Dedifferentiated amniotic fluid mesenchymal stem cell (primary cell): ENCODE measurements around the gene ARHGAP32.
"Not testable (repeated sequence)": the region's sequence is repeated elsewhere in the genome, so short reads cannot be mapped to it uniquely, and the experiment has no call there.

Experiments used
- DNase-seq: peaks from one replicate; pipeline ENCODE4 v3.0.0-alpha.2; 2016; ENCODE audit errors: extremely low spot score

ARHGAP32 gene

GRCh38 chr11:128933481-128934178, 258.5 kb downstream of the ARHGAP32 start:
- no peak for DNase-seq

- DNase-seq = no peak
These were observed 260.5 kb downstream of the ARHGAP32 start for GRCh38 chr11:128931668-128932067.

- DNase-seq = no peak
These were observed 261.1 kb downstream of the ARHGAP32 start for GRCh38 chr11:128931066-128931465.

- DNase-seq = no peak
These were observed 262.1 kb downstream of the ARHGAP32 start for GRCh38 chr11:128929991-128930390.

GRCh38 chr11:128929468-128929867, 262.7 kb downstream of the ARHGAP32 start:
- no peak for DNase-seq

GRCh38 chr11:128928400-128928799, 263.7 kb downstream of the ARHGAP32 start:
- no peak for DNase-seq

GRCh38 chr11:128927683-128928336, 264.3 kb downstream of the ARHGAP32 start:
- no peak for DNase-seq

GRCh38 chr11:128927108-128927461, 265.0 kb downstream of the ARHGAP32 start:
- no peak for DNase-seq

- DNase-seq = no peak
These were observed 265.6 kb downstream of the ARHGAP32 start for GRCh38 chr11:128926437-128927107.

- DNase-seq = no peak
These were observed 266.1 kb downstream of the ARHGAP32 start for GRCh38 chr11:128926000-128926399.

- DNase-seq = no peak
These were observed 266.9 kb downstream of the ARHGAP32 start for GRCh38 chr11:128925250-128925600.

- no peak for DNase-seq
These were observed 267.4 kb downstream of the ARHGAP32 start for GRCh38 chr11:128924510-128925249.

GRCh38 chr11:128924104-128924503, 268.0 kb downstream of the ARHGAP32 start:
- no peak for DNase-seq

- DNase-seq = no peak
These were observed 270.3 kb downstream of the ARHGAP32 start for GRCh38 chr11:128921793-128922192.

- DNase-seq = no peak
These were observed 271.5 kb downstream of the ARHGAP32 start for GRCh38 chr11:128920666-128921065.

- DNase-seq = not testable (repeated sequence)
These were observed 272.5 kb downstream of the ARHGAP32 start for GRCh38 chr11:128919635-128920034.

- DNase-seq = no peak
These were observed 272.9 kb downstream of the ARHGAP32 start for GRCh38 chr11:128919216-128919615.

- DNase-seq = no peak
These were observed 274.9 kb downstream of the ARHGAP32 start for GRCh38 chr11:128917144-128917724.

- no peak for DNase-seq
These were observed 275.4 kb downstream of the ARHGAP32 start for GRCh38 chr11:128916681-128917080.

GRCh38 chr11:128916037-128916572, 276.0 kb downstream of the ARHGAP32 start:
- no peak for DNase-seq

- DNase-seq = no peak
These were observed 277.0 kb downstream of the ARHGAP32 start for GRCh38 chr11:128915149-128915521.
